SU-DHL-6 (cell line): ENCODE measurements around the gene PPP2R3B.

Source experiments
- EZH2phosphoT487 ChIP-seq: fragments of 200-600 bp; sonication (generic), shearing (Covaris generic); conservative IDR thresholded peaks from 2 replicates; pipeline ENCODE4 v1.6.1; 2018; ENCODE audit warnings: mild to moderate bottlenecking, antibody characterized with exemption, low read length, moderate library complexity, mixed read lengths
- TF ChIP-seq, protein P1 (sequence below): fragments of 200-600 bp; sonication (generic); IDR thresholded peaks from one replicate; pipeline ENCODE4 v1.5.1; 2017; ENCODE audit warnings: antibody characterized with exemption, mild to moderate bottlenecking, low read length, moderate library complexity; ENCODE audit not compliant: insufficient read depth, poor library complexity, severe bottlenecking

DNA sequence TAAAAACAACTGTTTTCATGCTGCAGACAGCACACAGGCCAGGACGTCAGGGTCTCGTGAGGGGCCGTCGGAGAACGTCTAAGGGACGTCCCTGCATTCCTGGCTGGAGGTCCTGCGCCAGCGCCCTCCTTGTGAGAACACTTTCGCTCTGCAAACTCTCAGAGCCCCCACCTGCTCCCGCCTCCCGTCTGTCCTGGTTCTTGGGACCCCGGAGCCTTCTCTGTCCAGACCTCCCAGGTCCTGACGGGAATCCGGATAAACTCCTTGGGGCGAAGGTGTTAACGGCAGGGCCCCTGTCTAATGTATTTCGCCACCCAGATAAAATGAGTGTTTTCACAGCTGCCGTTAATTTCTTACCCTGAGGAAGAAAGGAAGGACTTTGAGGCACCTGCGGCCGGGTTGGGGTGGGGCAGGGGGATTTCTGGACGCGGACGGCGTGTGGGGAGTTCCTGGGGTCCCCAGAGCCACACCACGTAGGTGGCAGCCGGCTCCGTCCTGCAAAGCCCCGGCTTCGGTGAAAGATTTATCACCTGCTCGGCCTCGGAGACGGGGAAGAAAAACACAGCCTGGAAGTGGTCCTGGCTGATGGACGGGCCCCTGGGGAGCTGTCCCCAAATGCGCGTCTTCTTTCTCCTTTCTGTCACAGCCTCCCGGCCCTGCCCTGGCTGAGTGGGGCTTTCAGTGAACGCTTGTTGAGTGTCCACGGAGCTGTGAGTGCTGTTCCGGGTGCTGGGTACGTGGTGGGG lies 35.1 kb upstream of the PPP2R3B start:
- TF ChIP-seq, protein P1, sequence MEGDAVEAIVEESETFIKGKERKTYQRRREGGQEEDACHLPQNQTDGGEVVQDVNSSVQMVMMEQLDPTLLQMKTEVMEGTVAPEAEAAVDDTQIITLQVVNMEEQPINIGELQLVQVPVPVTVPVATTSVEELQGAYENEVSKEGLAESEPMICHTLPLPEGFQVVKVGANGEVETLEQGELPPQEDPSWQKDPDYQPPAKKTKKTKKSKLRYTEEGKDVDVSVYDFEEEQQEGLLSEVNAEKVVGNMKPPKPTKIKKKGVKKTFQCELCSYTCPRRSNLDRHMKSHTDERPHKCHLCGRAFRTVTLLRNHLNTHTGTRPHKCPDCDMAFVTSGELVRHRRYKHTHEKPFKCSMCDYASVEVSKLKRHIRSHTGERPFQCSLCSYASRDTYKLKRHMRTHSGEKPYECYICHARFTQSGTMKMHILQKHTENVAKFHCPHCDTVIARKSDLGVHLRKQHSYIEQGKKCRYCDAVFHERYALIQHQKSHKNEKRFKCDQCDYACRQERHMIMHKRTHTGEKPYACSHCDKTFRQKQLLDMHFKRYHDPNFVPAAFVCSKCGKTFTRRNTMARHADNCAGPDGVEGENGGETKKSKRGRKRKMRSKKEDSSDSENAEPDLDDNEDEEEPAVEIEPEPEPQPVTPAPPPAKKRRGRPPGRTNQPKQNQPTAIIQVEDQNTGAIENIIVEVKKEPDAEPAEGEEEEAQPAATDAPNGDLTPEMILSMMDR: no peak
- TF ChIP-seq EZH2phosphoT487: no peak
